Measurements from ENCODE around the gene CDYL2. TPM values are rescaled to one million over a fixed set of nuclear protein-coding genes. Genes with fewer than 3 reads are reported as not detected.

Gene CDYL2
- total RNA-seq, 4 donors from 2014 or later: 1.8 to 4.8 (median 3.1) TPM

DNA sequence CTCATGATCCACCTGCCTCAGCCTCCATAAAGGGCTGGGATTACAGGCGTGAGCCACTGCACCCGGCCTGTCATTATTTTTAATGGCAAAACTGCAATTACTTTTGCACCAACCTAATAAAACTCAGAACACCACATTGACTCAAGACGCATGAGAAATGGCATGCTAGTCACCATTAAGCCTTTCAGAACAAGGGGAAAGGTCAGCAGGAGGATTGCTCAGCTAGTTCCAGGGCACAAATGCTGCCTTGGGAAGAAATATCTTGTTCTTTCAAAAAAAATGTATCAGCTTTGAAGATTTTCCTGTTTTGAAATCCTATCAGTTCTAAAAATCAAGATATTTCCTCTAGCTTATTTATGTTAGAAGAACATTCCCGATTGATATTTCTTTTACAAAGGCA is 32.4 kb upstream of the CDYL2 start:
- 62 to 72% methylated on average over 4 of the region's 4 CpGs for WGBS, 2 donors
- H3K27ac ChIP-seq: no peak overlapping the region
- H3K36me3 ChIP-seq: no peaks in the 10 kb centered on the region
- H3K9me3 ChIP-seq: peaks cover 0 to 6% (median 0%) of the 10 kb centered on the region in 3 donors
- no peaks in the 10 kb centered on the region for H3K4me1 ChIP-seq
- TF ChIP-seq POLR2A (IDR thresholded peaks at IDR 0.05) (no peak), CTCF (IDR thresholded peaks at IDR 0.05) (no peak)
- DNase-seq: no peak
- intact Hi-C loops (cut with DNase I): no loop called here
- H3K4me3 ChIP-seq: no peak overlapping the region
- H3K27me3 ChIP-seq: peaks cover 0 to 23% (median 2%) of the 10 kb centered on the region in 4 donors

DNA sequence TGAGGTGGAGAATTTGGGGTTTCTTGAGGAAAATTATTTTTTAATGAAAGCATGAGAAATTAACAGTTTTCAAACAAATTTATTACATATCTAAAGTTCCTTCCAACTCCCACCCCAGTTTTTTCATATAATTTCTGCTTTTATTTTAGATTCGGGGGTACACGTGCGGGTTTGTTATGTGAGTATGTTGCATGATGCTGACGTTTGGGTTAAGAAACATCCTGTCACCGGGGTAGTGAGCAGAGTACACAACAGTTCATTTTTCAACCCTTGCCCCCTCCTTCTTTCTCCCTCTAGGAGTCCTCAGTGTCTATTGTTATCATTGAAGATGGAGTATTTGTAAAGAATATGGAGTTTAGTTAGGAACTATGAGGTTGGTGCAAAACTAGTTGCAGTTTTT is 31.8 kb upstream of the CDYL2 start:
- Histone ChIP-seq H3K9me3 (peaks cover 0 to 4% (median 0%) of the 10 kb centered on the region in 3 donors), H3K27me3 (peaks cover 0 to 17% (median 2%) of the 10 kb centered on the region in 4 donors), H3K36me3 (no peaks in the 10 kb centered on the region), H3K4me1 (no peaks in the 10 kb centered on the region), H3K27ac (no peak overlapping the region), H3K4me3 (no peak overlapping the region)
- 60 to 70% methylated on average over 5 of the region's 5 CpGs for WGBS, 2 donors
- intact Hi-C loops (cut with DNase I): no loop called here
- no peak for TF ChIP-seq CTCF (IDR thresholded peaks at IDR 0.05)
- no peak for TF ChIP-seq POLR2A (IDR thresholded peaks at IDR 0.05)
- no peak for DNase-seq

DNA sequence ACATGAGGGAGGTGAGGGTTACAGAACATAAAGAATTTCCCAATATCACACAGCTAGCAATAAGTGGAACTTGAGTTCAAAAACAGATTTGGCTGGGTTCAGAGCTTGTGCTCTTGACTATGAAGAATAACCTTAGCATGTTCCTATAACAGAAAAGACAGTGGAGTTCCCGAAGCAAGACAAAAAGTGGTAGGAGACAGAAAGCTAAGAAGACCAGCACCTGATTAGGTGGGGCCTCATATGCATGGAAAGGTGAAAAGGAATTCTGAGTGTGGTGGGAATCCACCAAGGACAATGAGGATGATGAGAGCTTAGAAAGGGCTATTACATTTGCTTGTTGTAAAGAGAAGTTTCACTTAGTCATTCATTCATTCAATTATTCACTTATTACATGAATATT is 26.6 kb upstream of the CDYL2 start:
- Histone ChIP-seq H3K4me3 (no peak overlapping the region), H3K27me3 (peaks cover 0 to 17% (median 2%) of the 10 kb centered on the region in 4 donors), H3K36me3 (no peaks in the 10 kb centered on the region), H3K9me3 (no peaks in the 10 kb centered on the region), H3K4me1 (no peaks in the 10 kb centered on the region), H3K27ac (no peak overlapping the region)
- TF ChIP-seq POLR2A (IDR thresholded peaks at IDR 0.05) (no peak), CTCF (IDR thresholded peaks at IDR 0.05) (no peak)
- WGBS, 2 donors: 93 to 100% methylated on average over 1 of the region's 1 CpG
- DNase-seq: no peak
- intact Hi-C loops (cut with DNase I): no loop called here

- no peak for DNase-seq
- no peaks in the 10 kb centered on the region for H3K9me3 ChIP-seq
- peaks cover 0 to 9% (median 0%) of the 10 kb centered on the region in 4 donors for H3K27me3 ChIP-seq
- TF ChIP-seq POLR2A (IDR thresholded peaks at IDR 0.05): no peak
- no peak for TF ChIP-seq CTCF (IDR thresholded peaks at IDR 0.05)
- WGBS, 2 donors: 51 to 52% methylated on average over 4 of the region's 4 CpGs
- H3K27ac ChIP-seq: no peak overlapping the region
- H3K36me3 ChIP-seq: no peaks in the 10 kb centered on the region
- no peaks in the 10 kb centered on the region for H3K4me1 ChIP-seq
- intact Hi-C loops (cut with DNase I): no loop called here
- no peak overlapping the region for H3K4me3 ChIP-seq
Observed at GRCh38 chr16:80828495-80828894, 24.1 kb upstream of the CDYL2 start.

GRCh38 chr16:80827007-80827406 is 22.6 kb upstream of the CDYL2 start:
- DNase-seq: no peak
- Histone ChIP-seq H3K27ac (no peak overlapping the region), H3K9me3 (no peaks in the 10 kb centered on the region), H3K36me3 (no peaks in the 10 kb centered on the region), H3K27me3 (peaks cover 0 to 9% (median 0%) of the 10 kb centered on the region in 4 donors), H3K4me1 (no peaks in the 10 kb centered on the region), H3K4me3 (no peak overlapping the region)
- 10 to 19% methylated on average over 1 of the region's 1 CpG for WGBS, 2 donors
- intact Hi-C loops (cut with DNase I): no loop called here
- TF ChIP-seq CTCF (IDR thresholded peaks at IDR 0.05): no peak
- TF ChIP-seq POLR2A (IDR thresholded peaks at IDR 0.05): no peak
